NCI-H1930 (cell line): ENCODE data around the gene STUM.
"Not testable (repeated sequence)": the region's sequence is repeated elsewhere in the genome, so short reads cannot be mapped to it uniquely, and the experiment has no call there.

Experiments
- DNase-seq, 2 experiments: peaks; one replicate each; lab custom pipeline; 2025; lab: John Stamatoyannopoulos, UW

The STUM gene

GRCh38 chr1:226581650-226582330 lies 33.2 kb downstream of the STUM start:
- DNase-seq = no peak

- DNase-seq = no peak
These were observed 34.4 kb downstream of the STUM start for GRCh38 chr1:226582966-226583365.

DNA sequence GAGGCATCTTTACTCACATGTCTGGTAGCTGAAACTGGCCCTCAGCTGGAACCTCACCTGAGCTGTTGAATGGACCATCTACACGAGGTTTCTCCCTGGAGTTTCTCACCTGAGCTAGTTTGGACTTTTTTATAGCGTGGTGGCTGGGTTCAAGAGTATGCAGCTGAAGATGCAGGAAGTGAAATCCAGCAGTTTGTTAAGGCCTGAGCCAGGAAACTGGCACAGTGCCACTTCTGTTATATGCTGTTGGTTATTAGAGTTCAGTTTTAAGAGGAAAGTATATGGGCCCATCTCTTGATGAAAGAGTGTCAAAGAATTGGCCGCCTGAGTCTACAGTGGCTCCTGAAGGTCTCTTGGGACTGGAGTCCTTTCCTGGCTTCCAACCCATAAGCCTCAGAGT lies 35.6 kb downstream of the STUM start:
- no peak for DNase-seq

GRCh38 chr1:226586116-226586515 lies 37.6 kb downstream of the STUM start:
- DNase-seq = no peak

GRCh38 chr1:226586650-226587422 lies 38.3 kb downstream of the STUM start:
- DNase-seq = no peak

DNA sequence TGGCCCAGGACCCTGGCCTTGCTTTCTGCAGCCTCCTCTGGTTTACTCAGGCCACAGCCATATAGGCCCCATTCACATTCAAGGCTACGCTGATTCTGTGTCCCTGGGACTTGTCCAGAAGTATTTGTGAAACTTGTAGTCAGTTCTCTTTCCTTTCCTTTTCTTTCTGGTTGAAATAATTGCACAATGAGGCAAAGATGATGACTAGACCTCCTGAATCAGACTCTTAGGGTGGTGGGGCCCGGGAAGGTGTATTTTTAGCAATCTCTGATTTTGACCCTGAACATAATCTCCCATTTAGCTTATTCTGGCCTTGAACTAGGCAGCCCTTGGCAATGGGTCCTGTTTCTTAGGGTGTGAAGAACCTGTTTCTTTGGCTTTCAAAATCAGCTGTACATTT lies 39.9 kb downstream of the STUM start:
- DNase-seq = no peak

DNA sequence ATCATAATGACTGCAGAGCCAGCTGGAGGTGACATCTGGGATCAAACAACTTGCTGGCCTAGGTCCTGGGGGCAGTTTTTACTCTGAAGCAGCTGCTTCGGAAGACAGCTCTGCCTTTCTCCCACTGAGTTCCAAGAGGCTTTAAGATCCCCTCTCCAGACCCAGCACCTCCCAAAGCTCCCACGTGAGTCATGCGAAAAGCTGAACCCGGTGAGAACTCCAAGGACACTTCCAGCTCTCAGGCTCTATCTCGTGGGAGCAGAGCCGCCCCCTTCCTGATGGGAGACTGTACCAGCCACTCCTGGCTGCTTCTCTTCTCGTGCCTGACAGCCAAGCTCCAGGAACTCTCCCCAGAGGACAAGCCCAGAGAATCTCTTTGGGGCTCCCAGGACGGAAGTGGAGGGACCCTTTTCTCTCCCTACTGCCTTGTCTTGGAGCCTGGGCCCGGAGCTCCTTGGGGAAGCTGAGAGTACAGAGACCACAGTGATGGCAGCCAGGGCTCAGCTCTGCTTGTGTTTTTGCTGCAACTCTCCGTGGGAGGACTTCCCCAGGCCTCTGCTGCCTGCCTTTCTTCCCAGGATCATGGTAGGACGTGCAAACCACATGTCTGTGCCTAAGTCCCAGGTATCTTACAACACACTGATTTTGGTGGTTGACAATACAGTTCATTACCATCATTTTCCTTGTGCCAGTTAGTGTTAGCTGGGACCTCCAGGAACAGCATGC lies 40.6 kb downstream of the STUM start:
- DNase-seq = no peak

DNA sequence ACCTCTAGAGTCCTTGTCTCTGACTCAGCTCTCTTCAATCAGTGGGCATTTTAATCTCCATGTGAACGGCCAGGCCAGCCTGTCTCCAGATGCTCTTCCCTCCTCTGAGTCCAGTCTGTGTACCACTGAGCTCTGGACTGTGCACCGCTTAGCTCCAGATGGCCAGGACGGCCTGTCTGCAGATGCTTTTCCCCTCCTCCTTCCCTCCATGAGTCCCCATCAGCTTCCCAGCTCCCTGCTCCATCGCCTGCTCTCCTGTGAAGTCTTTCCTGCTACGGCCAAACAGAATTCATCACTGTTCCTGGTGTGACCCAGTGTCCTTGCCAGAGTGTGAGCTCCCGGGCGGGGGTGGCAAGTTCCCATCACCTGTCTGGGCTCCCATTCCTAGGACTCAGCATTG lies 42.0 kb downstream of the STUM start:
- DNase-seq = no peak

GRCh38 chr1:226593541-226593940 lies 45.0 kb downstream of the STUM start:
- no peak for DNase-seq

DNA sequence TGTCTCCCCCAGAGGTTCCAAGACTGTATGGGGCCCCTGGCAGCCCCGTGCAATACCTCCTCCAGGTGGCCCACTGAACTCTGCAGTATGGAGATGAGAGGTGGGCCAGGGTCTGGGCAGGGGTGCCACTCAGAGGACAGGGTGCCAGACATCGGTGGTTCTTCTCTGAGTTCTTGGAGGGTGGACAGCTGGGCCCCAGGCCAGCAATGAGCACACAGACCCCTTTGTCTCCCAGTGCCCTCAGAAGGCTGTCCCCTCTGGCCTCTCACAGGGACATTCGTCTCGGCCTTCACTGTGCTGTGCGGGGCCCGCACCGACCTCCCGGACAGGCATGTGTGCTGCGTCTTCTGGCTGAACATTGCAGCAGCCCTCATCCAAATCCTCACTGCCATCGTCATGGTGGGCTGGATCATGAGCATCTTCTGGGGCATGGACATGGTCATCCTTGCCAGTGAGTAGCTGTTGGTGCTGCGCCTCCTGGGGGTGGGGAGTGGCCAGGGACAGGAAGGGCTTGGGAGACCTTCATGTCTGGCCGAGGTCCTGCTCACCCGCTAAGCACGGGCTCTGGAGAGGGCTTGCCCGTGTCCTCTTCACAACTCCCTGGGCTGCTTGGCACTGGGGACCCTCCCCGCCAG lies 48.1 kb downstream of the STUM start:
- DNase-seq = no peak

DNA sequence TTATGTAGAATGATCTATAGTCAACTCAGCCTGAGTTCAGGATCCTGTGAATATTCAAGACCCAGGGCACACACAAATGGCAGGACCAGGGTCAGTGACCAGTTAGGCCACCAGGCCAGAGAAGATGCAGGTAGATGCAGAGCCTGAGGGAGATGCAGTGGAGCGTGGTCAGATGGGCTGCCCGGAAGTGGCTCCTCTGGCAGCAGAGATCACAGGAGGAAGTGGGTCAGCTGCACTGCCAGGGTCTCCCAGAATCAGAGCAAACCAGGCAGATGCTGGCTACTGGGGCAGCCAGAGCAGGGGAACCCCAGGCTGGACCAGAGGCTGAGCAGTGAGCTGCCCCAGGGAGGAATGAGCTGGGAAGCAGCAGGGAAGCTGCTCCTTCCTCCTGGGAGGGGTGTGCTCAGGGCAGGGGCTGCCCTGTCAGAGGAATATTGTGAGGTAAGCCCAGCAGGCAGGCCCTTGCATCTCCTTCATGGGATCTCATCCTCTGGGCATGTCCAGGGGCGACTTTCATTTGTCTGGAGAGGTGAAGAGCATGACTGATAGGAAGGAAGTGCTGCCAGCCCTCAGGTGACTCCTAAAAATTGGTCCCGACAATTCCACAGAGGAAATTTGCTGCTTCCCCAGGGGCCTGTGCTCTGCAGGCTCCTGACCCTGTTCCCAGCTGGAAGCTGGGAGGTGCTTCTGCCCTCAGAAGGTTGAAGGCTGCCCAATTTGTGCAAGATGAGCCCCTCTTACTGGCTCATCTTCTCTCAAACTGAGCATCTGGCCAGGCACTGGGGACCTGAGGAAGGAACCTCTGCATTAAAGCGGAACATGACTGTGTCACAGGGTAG lies 49.3 kb downstream of the STUM start:
- no peak for DNase-seq

DNA sequence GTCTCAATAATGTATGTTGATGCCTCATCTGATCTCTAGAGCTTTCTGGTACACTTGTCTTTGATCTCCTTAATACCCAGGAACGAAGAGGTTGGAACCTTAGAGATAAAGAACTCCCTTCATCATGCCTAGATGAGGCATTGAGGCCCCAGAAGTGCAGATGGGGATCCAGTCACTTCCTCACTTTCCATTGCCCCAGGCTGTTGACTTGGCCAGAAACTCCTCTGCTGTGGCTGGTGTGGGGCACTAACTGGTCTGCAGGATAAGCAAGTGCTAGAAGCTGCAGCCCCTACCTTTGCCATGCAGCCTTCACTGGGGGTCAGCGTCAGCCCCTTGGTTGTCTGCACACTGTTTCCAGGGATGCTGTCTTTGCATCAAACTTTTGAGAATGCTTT lies 49.9 kb downstream of the STUM start:
- no peak for DNase-seq

- DNase-seq = not testable (repeated sequence)
These were observed 50.4 kb downstream of the STUM start for GRCh38 chr1:226598955-226599354.

GRCh38 chr1:226599636-226600238 lies 51.2 kb downstream of the STUM start:
- no peak for DNase-seq

DNA sequence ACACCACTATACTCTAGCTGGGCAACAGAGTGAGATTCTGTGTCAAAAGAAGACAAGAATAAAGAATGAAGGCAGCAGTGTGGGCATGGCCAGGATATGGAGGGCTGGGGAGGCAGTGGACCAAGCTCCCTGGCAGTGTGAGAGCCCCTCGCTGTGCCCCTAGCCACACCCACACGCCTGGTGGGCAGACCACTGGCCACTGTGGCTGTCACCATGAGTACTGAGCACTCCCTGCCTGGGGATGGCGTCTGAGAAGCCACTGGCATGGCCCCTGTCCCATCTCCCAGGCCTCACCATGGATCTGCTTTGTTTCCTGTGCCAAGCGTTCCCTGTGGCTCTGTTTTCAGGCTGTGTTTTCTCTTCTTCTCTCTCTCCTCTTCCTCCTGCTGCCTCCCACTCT lies 51.7 kb downstream of the STUM start:
- DNase-seq = no peak

- DNase-seq = no peak
These were observed 52.9 kb downstream of the STUM start for GRCh38 chr1:226601456-226601855.

GRCh38 chr1:226602186-226603021 lies 53.8 kb downstream of the STUM start:
- DNase-seq = no peak

DNA sequence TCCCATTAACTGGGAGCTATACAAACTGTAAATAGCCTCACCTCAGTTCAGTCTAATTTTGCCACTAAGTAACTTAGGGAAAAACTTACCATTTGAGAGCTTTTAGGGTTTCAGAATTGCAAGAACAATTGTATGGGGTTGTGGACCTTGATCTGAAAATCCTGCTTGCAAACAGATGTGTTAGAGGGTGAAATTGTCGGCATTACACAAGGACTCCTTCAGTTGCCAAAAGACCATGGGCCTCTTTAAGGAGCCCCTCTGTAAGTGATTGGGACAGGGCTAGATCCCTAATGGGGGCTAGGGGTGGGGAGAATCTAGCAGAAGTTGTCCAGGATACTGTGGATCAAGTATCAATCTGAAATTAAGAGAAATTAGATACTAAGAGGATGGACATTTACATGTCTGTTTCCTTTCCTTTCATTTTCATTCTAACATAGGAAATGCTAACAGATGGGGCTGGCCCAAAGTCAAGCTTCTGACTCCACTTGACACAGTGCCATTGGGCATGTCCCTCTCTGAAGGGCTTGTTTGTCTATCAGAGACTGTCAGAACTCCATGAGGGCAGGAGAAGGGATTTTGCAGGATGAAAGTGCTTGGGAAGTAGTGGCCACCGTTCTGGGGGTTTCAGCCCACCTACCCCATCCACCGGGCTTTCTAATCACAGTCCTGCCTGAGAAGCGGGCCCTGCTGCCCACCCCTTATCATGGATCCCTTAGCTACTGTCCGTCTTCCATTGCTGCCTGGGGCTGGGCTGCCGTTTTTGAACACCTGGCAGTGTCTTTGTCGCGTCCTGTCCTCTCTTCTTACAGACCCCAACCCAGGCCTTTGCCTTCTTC lies 54.7 kb downstream of the STUM start:
- no peak for DNase-seq

DNA sequence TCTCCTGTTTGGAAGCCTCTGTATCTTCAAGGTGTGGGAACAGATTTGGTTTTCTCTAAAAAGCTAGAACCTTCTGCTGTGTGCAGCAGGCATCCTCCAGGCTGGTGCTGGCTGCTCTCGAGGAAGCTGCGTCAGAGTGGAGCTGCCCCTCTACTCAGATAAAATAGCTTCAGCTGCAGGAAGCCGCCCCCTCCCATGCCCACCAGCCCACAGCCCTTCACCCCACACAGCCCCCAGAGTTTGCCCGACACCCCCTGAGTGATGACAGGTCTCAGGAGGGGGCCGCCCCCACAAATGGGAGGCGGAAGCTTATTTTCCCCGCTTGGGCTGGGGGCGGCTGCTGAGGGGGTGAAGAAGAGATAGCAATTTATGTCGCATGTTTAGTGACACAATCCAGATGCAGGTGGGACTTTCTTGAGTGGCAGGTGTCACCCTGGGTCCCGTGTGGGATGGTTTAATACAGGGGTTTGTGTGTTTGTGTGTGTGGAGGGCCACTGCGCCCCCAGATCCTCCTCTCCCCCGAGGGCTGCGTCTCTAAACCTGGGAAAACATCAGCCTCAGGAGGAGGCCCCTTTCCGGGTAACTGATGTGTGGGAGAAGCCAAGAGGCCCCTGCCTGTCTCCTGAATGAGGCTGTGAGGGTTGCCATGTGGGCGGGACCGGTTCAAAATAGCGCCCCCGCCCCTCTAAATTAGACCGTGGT lies 55.4 kb downstream of the STUM start:
- DNase-seq = no peak
